HEK293 (cell line): ENCODE results near the gene PHOX2B.

Source experiments
- KLF10 ChIP-seq: fragments of 450-650 bp; IDR thresholded peaks from 2 replicates; pipeline ENCODE4 v1.5.1; 2018; ENCODE audit warnings: missing biosample characterization, mild to moderate bottlenecking, missing genetic modification characterization
- OSR2 ChIP-seq: fragments of 450-650 bp; formaldehyde crosslinking; IDR thresholded peaks from 2 replicates; pipeline ENCODE4 v1.5.1; 2016; ENCODE audit warnings: missing biosample characterization, missing genetic modification characterization
- TCF7L2 ChIP-seq: IDR thresholded peaks from 2 replicates; pipeline ENCODE4 v1.6.1; 2011; ENCODE audit warnings: low read depth, mild to moderate bottlenecking, inconsistent platforms, low read length, moderate library complexity, borderline replicate concordance
- YY1 ChIP-seq: fragments of 450-650 bp; formaldehyde crosslinking; IDR thresholded peaks from 2 replicates; pipeline ENCODE4 v1.5.1; 2018; ENCODE audit warnings: missing biosample characterization, missing genetic modification characterization
- ZNF239 ChIP-seq: fragments of 450-650 bp; formaldehyde crosslinking; IDR thresholded peaks from 2 replicates; pipeline ENCODE4 v1.5.1; 2016; ENCODE audit warnings: missing biosample characterization, missing genetic modification characterization
- ZNF302 ChIP-seq: fragments of 450-650 bp; formaldehyde crosslinking; IDR thresholded peaks from 2 replicates; pipeline ENCODE4 v1.5.1; 2016; ENCODE audit warnings: missing biosample characterization, missing genetic modification characterization, low read depth
- ZNF423 ChIP-seq: fragments of 450-650 bp; formaldehyde crosslinking; IDR thresholded peaks from 2 replicates; pipeline ENCODE4 v1.5.1; 2016; ENCODE audit warnings: missing biosample characterization, missing genetic modification characterization
- ZNF560 ChIP-seq: fragments of 450-650 bp; formaldehyde crosslinking; IDR thresholded peaks from 2 replicates; pipeline ENCODE4 v1.5.1; 2017; ENCODE audit warnings: missing biosample characterization, missing genetic modification characterization, borderline replicate concordance
- TF ChIP-seq, protein P1 (sequence below): fragments of 450-650 bp; formaldehyde crosslinking; IDR thresholded peaks from 2 replicates; pipeline ENCODE4 v1.5.1; 2016; ENCODE audit warnings: missing biosample characterization, missing genetic modification characterization

- TF ChIP-seq OSR2 (no peak), KLF10 (tag by site-specific recombination) (no peak), YY1 (no peak), ZNF560 (tag by site-specific recombination) (no peak), TCF7L2 (no peak), ZNF423 (no peak), ZNF239 (no peak), ZNF302 (tag by site-specific recombination) (no peak)
- TF ChIP-seq, protein P1, sequence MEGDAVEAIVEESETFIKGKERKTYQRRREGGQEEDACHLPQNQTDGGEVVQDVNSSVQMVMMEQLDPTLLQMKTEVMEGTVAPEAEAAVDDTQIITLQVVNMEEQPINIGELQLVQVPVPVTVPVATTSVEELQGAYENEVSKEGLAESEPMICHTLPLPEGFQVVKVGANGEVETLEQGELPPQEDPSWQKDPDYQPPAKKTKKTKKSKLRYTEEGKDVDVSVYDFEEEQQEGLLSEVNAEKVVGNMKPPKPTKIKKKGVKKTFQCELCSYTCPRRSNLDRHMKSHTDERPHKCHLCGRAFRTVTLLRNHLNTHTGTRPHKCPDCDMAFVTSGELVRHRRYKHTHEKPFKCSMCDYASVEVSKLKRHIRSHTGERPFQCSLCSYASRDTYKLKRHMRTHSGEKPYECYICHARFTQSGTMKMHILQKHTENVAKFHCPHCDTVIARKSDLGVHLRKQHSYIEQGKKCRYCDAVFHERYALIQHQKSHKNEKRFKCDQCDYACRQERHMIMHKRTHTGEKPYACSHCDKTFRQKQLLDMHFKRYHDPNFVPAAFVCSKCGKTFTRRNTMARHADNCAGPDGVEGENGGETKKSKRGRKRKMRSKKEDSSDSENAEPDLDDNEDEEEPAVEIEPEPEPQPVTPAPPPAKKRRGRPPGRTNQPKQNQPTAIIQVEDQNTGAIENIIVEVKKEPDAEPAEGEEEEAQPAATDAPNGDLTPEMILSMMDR (tag by site-specific recombination) = no peak
Observed at GRCh38 chr4:41797260-41797659, 48.7 kb upstream of the PHOX2B start.
